HL-60 (cell line): ENCODE data around the gene CWC25.

Source experiments
- CTCF ChIP-seq: IDR thresholded peaks from one replicate; pipeline ENCODE4 v1.5.1; 2011; ENCODE audit warnings: low read length, control low read depth, inconsistent platforms; ENCODE audit not compliant: insufficient read depth
- POLR2AphosphoS5 ChIP-seq: IDR thresholded peaks from 2 replicates; pipeline ENCODE4 v1.6.1; 2012; ENCODE audit warnings: low read depth
- REST ChIP-seq: IDR thresholded peaks from 2 replicates; pipeline ENCODE4 v1.6.1; 2012; ENCODE audit warnings: low read depth; ENCODE audit not compliant: insufficient replicate concordance

- TF ChIP-seq CTCF: no peak
- TF ChIP-seq POLR2AphosphoS5: peak; percentile 65; the same call in 1 of the 2 replicates
- TF ChIP-seq REST: no peak
These were observed 24.0 kb upstream of the CWC25 start for GRCh38 chr17:38848939-38849605.
